ENCODE measurements around the gene ZNF230. TPM values are rescaled to one million over a fixed set of nuclear protein-coding genes. Genes with fewer than 3 reads are reported as not detected.

Gene ZNF230
- total RNA-seq, 4 donors from 2014 or later: 1.8 to 5.9 (median 3.5) TPM

DNA sequence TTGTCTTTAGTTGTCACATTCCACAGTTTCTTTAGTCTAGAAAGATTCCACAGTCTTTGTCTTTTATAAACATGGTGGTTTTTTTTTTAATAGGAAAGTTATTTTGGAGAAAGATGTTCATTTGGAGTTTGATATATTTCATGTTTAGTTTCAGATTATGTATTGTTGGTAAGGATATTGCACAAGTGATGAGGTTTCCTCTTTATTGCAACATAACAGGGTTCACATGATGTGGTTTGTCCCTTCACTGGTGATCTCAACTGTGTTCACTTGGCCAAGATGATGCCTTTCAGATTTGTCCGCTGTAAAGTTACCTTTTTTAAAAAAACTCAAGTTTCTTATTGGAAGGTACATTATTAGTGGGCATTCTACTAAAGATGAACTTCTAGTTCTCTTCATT is 3.2 kb downstream of the ZNF230 start:
- Histone ChIP-seq H3K4me1 (peaks cover 0 to 17% (median 14%) of the 10 kb centered on the region in 4 donors), H3K27me3 (no peaks in the 10 kb centered on the region), H3K36me3 (peaks cover 3 to 44% (median 23%) of the 10 kb centered on the region in 4 donors), H3K4me3 (no peak overlapping the region), H3K9me3 (peaks cover 41% of the 10 kb centered on the region in 2 donors), H3K27ac (no peak overlapping the region)
- in situ Hi-C loops (cut with MboI; ENCODE audit: low pct_ligation_motif_present in 1 of 4, low pct_unique_long_range_greater_than_20kb in 1 of 4, low sequenced_read_pairs in 3 of 4): no loop called here
- intact Hi-C loops (cut with DNase I; ENCODE audit: low total_unique reads): no loop called here
- DNase-seq: no peak
- TF ChIP-seq POLR2AphosphoS5 (IDR thresholded peaks at IDR 0.05) (no peak), POLR2A (IDR thresholded peaks at IDR 0.05) (no peak), EP300 (IDR thresholded peaks at IDR 0.05; ENCODE audit: low read depth) (no peak)
- TF ChIP-seq, protein P1, sequence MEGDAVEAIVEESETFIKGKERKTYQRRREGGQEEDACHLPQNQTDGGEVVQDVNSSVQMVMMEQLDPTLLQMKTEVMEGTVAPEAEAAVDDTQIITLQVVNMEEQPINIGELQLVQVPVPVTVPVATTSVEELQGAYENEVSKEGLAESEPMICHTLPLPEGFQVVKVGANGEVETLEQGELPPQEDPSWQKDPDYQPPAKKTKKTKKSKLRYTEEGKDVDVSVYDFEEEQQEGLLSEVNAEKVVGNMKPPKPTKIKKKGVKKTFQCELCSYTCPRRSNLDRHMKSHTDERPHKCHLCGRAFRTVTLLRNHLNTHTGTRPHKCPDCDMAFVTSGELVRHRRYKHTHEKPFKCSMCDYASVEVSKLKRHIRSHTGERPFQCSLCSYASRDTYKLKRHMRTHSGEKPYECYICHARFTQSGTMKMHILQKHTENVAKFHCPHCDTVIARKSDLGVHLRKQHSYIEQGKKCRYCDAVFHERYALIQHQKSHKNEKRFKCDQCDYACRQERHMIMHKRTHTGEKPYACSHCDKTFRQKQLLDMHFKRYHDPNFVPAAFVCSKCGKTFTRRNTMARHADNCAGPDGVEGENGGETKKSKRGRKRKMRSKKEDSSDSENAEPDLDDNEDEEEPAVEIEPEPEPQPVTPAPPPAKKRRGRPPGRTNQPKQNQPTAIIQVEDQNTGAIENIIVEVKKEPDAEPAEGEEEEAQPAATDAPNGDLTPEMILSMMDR (IDR thresholded peaks at IDR 0.05): no peak
- 82 to 85% methylated on average over 1 of the region's 1 CpG for WGBS, 2 donors (ENCODE audit: low coverage in 1 of 2)

DNA sequence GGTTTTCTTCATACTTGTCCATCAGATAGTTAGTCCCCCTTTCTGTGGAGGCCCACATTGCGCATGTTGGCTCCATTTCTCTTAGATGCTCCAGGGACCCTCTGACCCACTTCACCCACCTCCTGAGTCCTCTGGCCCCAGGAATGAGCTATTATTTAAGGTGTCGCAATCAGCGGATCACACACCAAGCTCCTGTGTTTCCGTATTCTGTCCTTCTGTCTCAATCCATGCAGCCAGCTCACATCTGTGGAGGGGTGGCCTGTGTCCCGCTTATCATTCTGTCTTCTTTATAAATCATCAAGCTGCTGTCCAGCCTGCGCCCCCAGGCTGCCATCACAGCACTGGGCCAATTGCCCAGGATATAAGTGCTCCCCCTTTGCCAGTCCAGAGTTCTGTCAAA is 4.7 kb downstream of the ZNF230 start:
- WGBS, 2 donors (ENCODE audit: low coverage in 1 of 2): 99 to 100% methylated on average over 2 to 6 of the region's 6 CpGs
- Histone ChIP-seq H3K27ac (no peak overlapping the region), H3K36me3 (peaks cover 3 to 58% (median 30%) of the 10 kb centered on the region in 4 donors), H3K4me1 (peaks cover 0 to 11% (median 9%) of the 10 kb centered on the region in 4 donors), H3K9me3 (peaks cover 51 to 56% of the 10 kb centered on the region in 2 donors), H3K4me3 (no peak overlapping the region), H3K27me3 (no peaks in the 10 kb centered on the region)
- no peak for DNase-seq
- in situ Hi-C loops (cut with MboI; ENCODE audit: low pct_ligation_motif_present in 1 of 4, low pct_unique_long_range_greater_than_20kb in 1 of 4, low sequenced_read_pairs in 3 of 4) (no loop called here), intact Hi-C loops (cut with DNase I; ENCODE audit: low total_unique reads) (no loop called here)
- no peak for TF ChIP-seq POLR2A (IDR thresholded peaks at IDR 0.05)
- no peak for TF ChIP-seq POLR2AphosphoS5 (IDR thresholded peaks at IDR 0.05)
- TF ChIP-seq, protein P1 (IDR thresholded peaks at IDR 0.05): no peak
- TF ChIP-seq EP300 (IDR thresholded peaks at IDR 0.05; ENCODE audit: low read depth): no peak

DNA sequence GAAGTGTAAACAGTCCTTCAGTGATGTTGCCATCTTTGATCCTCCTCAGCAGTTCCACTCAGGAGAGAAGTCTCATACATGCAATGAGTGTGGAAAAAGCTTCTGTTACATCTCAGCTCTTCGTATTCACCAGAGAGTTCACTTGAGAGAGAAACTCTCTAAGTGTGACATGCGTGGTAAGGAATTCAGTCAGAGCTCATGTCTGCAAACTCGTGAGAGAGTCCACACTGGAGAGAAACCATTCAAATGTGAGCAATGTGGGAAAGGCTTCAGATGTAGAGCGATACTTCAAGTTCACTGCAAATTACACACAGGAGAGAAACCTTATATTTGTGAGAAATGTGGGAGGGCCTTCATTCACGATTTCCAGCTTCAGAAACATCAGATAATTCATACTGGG is 7.7 kb downstream of the ZNF230 start:
- TF ChIP-seq POLR2A (IDR thresholded peaks at IDR 0.05) (no peak), EP300 (IDR thresholded peaks at IDR 0.05; ENCODE audit: low read depth) (no peak), POLR2AphosphoS5 (IDR thresholded peaks at IDR 0.05) (no peak)
- TF ChIP-seq, protein P1 (IDR thresholded peaks at IDR 0.05): no peak
- H3K27me3 ChIP-seq: no peaks in the 10 kb centered on the region
- 57 to 91% methylated on average over 1 to 5 of the region's 5 CpGs for WGBS, 2 donors (ENCODE audit: low coverage in 1 of 2)
- H3K9me3 ChIP-seq: peaks cover 64 to 80% of the 10 kb centered on the region in 2 donors
- peaks cover 3 to 59% (median 31%) of the 10 kb centered on the region in 4 donors for H3K36me3 ChIP-seq
- in situ Hi-C loops (cut with MboI; ENCODE audit: low pct_ligation_motif_present in 1 of 4, low pct_unique_long_range_greater_than_20kb in 1 of 4, low sequenced_read_pairs in 3 of 4): no loop called here
- no peak for DNase-seq
- intact Hi-C loops (cut with DNase I; ENCODE audit: low total_unique reads): no loop called here
- H3K4me3 ChIP-seq: no peak overlapping the region
- H3K4me1 ChIP-seq: no peaks in the 10 kb centered on the region
- H3K27ac ChIP-seq: no peak overlapping the region

DNA sequence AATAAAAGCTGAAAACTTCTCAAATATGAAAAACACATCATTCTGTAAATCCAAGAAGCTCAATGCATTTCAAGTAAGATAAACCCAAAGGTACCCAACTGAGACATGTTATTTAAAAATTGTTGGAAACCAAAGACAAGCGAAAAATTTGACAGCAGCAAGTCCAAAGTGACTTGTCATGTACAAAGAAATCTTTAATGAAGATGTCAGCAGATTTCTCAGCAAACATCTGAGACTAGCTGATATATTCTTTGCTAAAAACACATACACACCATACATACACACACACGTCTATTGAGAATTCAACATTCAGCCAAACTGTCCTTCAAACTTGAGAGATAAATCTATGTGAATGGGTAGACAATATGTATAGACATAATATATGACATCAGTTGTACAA is 16.7 kb downstream of the ZNF230 start:
- TF ChIP-seq EP300 (IDR thresholded peaks at IDR 0.05; ENCODE audit: low read depth) (no peak), POLR2AphosphoS5 (IDR thresholded peaks at IDR 0.05) (no peak), POLR2A (IDR thresholded peaks at IDR 0.05) (no peak)
- TF ChIP-seq, protein P1 (IDR thresholded peaks at IDR 0.05): no peak
- Histone ChIP-seq H3K27me3 (peaks cover 4% of the 10 kb centered on the region), H3K27ac (no peak overlapping the region), H3K9me3 (peaks cover 7 to 13% of the 10 kb centered on the region in 2 donors), H3K4me1 (no peaks in the 10 kb centered on the region), H3K36me3 (no peaks in the 10 kb centered on the region), H3K4me3 (no peak overlapping the region)
- in situ Hi-C loops (cut with MboI; ENCODE audit: low pct_ligation_motif_present in 1 of 4, low pct_unique_long_range_greater_than_20kb in 1 of 4, low sequenced_read_pairs in 3 of 4): no loop called here
- no peak for DNase-seq
- intact Hi-C loops (cut with DNase I; ENCODE audit: low total_unique reads): no loop called here
- WGBS, 2 donors (ENCODE audit: low coverage in 1 of 2): 38 to 61% methylated on average over 2 of the region's 2 CpGs
